ENCODE results near the gene NPFFR1.
"Not testable (repeated sequence)": the region's sequence is repeated elsewhere in the genome, so short reads cannot be mapped to it uniquely, and the experiment has no call there.

GRCh38 chr10:70222811-70223447, 60.9 kb downstream of the NPFFR1 start:
- TF ChIP-seq, protein P1, sequence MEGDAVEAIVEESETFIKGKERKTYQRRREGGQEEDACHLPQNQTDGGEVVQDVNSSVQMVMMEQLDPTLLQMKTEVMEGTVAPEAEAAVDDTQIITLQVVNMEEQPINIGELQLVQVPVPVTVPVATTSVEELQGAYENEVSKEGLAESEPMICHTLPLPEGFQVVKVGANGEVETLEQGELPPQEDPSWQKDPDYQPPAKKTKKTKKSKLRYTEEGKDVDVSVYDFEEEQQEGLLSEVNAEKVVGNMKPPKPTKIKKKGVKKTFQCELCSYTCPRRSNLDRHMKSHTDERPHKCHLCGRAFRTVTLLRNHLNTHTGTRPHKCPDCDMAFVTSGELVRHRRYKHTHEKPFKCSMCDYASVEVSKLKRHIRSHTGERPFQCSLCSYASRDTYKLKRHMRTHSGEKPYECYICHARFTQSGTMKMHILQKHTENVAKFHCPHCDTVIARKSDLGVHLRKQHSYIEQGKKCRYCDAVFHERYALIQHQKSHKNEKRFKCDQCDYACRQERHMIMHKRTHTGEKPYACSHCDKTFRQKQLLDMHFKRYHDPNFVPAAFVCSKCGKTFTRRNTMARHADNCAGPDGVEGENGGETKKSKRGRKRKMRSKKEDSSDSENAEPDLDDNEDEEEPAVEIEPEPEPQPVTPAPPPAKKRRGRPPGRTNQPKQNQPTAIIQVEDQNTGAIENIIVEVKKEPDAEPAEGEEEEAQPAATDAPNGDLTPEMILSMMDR (IDR thresholded peaks at IDR 0.05), result not testable (repeated sequence)
- not testable (repeated sequence) for TF ChIP-seq EZH2phosphoT487, EZH2 (IDR thresholded peaks at IDR 0.05)

Measured in neural progenitor cell (in vitro differentiated cells).